Natural killer cell (primary cell): ENCODE results near the gene UBTD1. TPM values are rescaled to one million over a fixed set of nuclear protein-coding genes. Genes with fewer than 3 reads are reported as not detected.

Experiments
- ATAC-seq, 3 donors: fragments of 150-1000 bp in 2 of 3; fragments of 200-7000 bp in 1 of 3; cut with Tn5 transposase; 1 replicate in 1 of 3; 2 replicates in 2 of 3; pipeline ENCODE4 v1.10.0; 2021; ENCODE audit warnings: mild to moderate bottlenecking in 2 of 3, moderate library complexity in 2 of 3
- DNase-seq, 2 donors: peaks; one replicate each; pipeline versions ENCODE4 v3.0.0 to v3.0.0-alpha.2; 2013 to 2021; ENCODE audit warnings: mixed read lengths in 1 of 2
- H3K27ac ChIP-seq: one replicate; pipeline ENCODE4 v1.5.1; 2013; ENCODE audit warnings: mild to moderate bottlenecking, low read length
- H3K27me3 ChIP-seq: one replicate; pipeline ENCODE4 v1.6.1; 2013; ENCODE audit warnings: low read length; ENCODE audit not compliant: control insufficient read depth, insufficient read depth
- H3K36me3 ChIP-seq: one replicate; pipeline ENCODE4 v1.6.1; 2013; ENCODE audit warnings: low read length; ENCODE audit not compliant: control insufficient read depth, insufficient read depth
- H3K4me1 ChIP-seq: one replicate; pipeline ENCODE4 v1.6.1; 2013; ENCODE audit warnings: low read length; ENCODE audit not compliant: control insufficient read depth, insufficient read depth
- H3K4me3 ChIP-seq: one replicate; pipeline ENCODE4 v1.5.1; 2013; ENCODE audit warnings: low read length
- H3K9me3 ChIP-seq: one replicate; pipeline ENCODE4 v1.6.1; 2013; ENCODE audit warnings: low read length; ENCODE audit not compliant: control insufficient read depth, insufficient read depth
- H3K27ac Mint-ChIP-seq, 2 donors: one replicate each; pipeline ENCODE4 v1.8.0; 2022; ENCODE audit warnings: mild to moderate bottlenecking in 2 of 2, mixed read lengths in 2 of 2, moderate library complexity in 1 of 2
- H3K27me3 Mint-ChIP-seq, 2 donors: one replicate each; pipeline ENCODE4 v1.8.0; 2022; ENCODE audit warnings: low read depth in 2 of 2, mixed read lengths in 2 of 2
- H3K36me3 Mint-ChIP-seq: one replicate; pipeline ENCODE4 v1.8.0; 2022; ENCODE audit warnings: mixed read lengths
- H3K4me1 Mint-ChIP-seq, 2 donors: one replicate each; pipeline ENCODE4 v1.8.0; 2022; ENCODE audit warnings: mixed read lengths in 2 of 2
- H3K4me3 Mint-ChIP-seq: one replicate; pipeline ENCODE4 v1.8.0; 2022; ENCODE audit warnings: mild to moderate bottlenecking, moderate library complexity, mixed read lengths
- H3K9me3 Mint-ChIP-seq, 2 donors: one replicate each; pipeline ENCODE4 v1.8.0; 2022; ENCODE audit warnings: mixed read lengths in 2 of 2
- WGBS: methylation state at CpG from one replicate; pipeline ENCODE4 v1.1.7; 2013; ENCODE audit warnings: missing lambda C conversion rate; ENCODE audit not compliant: insufficient coverage; 5-methylcytosine and 5-hydroxymethylcytosine counted together
- intact Hi-C: fragments of 100-400 bp; cut with micrococcal nuclease; formaldehyde crosslinking; loops from one replicate; pipeline ENCODE4 v1.14.2; 2022
- total RNA-seq, 4 donors: library from RNA; stranded (reverse); fragments of 120-200 nt in 1 of 4; gene quantifications; one replicate each; pipeline versions ENCODE4 v1.2.3 to v1.2.4, GENCODE V29; 2013 to 2022
- TF ChIP-seq, protein P1 (sequence below): fragments of 200-600 bp; IDR thresholded peaks from one replicate; pipeline ENCODE4 v1.8.0; 2022; ENCODE audit warnings: antibody characterized with exemption

Gene UBTD1
- total RNA-seq, 3 donors from 2014 or later (not counting 1 experiment from before 2014, with no cell fraction given), result 0.70 to 1.1 (median 0.75) TPM

DNA sequence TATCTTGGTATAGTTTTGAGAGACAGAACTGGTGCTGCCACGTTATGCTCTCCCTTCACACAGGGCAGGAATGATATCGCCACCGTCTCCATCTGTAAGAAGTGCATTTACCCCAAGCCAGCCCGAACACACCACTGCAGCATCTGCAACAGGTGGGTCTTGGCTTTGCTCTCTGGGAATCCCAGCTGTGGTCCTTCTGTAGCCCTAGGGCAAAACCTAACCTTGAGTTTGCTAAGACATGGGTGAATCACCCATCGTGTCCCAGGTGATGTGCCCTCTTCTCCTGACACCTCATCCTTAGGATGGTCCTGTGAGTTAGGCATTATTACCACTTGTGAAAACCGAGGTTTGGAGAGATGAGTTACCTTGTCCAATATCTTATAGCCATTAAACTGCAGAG, 46.4 kb upstream of the UBTD1 start:
- H3K27ac ChIP-seq, result no peak overlapping the region
- peaks cover 24% of the 10 kb centered on the region for H3K36me3 ChIP-seq
- H3K4me3 ChIP-seq, result no peak overlapping the region
- H3K36me3 Mint-ChIP-seq, result no peaks in the 10 kb centered on the region
- intact Hi-C loops, result no loop called here
- no peaks in the 10 kb centered on the region for H3K27me3 ChIP-seq
- no peak overlapping the region for H3K4me3 Mint-ChIP-seq
- DNase-seq (no peak), ATAC-seq (no peak)
- peaks cover 17 to 19% of the 10 kb centered on the region in 2 donors for H3K4me1 Mint-ChIP-seq
- WGBS, result 97% methylated on average over 6 of the region's 6 CpGs
- peaks cover 1% of the 10 kb centered on the region for H3K4me1 ChIP-seq
- TF ChIP-seq, protein P1, sequence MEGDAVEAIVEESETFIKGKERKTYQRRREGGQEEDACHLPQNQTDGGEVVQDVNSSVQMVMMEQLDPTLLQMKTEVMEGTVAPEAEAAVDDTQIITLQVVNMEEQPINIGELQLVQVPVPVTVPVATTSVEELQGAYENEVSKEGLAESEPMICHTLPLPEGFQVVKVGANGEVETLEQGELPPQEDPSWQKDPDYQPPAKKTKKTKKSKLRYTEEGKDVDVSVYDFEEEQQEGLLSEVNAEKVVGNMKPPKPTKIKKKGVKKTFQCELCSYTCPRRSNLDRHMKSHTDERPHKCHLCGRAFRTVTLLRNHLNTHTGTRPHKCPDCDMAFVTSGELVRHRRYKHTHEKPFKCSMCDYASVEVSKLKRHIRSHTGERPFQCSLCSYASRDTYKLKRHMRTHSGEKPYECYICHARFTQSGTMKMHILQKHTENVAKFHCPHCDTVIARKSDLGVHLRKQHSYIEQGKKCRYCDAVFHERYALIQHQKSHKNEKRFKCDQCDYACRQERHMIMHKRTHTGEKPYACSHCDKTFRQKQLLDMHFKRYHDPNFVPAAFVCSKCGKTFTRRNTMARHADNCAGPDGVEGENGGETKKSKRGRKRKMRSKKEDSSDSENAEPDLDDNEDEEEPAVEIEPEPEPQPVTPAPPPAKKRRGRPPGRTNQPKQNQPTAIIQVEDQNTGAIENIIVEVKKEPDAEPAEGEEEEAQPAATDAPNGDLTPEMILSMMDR, result no peak
- H3K27ac Mint-ChIP-seq, result no peak overlapping the region
- no peaks in the 10 kb centered on the region for H3K9me3 Mint-ChIP-seq
- H3K27me3 Mint-ChIP-seq, result no peaks in the 10 kb centered on the region
- no peaks in the 10 kb centered on the region for H3K9me3 ChIP-seq

DNA sequence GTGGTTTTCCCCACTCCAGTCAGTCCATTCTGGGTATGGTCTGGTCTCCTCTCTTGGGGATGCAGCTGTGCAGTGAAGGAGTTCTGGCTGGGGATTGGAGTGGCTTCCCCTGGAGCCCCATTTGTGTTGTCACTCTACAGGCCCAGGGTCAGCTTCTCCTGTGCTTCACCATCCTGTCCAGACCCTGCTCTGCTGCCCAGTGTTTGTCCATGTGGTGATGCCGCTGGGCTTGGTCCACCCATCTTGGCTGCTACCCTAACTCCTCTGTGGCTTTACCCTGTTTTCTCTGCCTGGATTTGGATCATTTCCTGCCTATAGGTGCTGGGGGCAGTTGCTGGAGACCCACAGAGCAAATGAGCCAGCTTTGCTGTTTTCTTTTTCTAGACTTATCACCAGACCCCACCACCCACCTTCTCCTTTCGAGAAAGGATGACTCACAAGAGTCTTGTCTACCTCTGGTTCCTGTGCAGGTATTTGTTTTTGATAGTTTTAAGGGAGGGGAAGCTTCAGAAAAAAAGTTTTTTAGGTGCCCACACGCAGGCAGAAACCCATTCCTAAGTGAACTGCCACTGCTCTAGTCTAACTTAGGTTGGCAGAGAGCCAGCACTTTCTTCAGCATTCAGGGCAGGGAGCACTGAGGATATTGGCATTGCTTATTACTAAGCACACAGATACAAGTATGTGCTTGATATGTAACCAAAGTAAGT, 44.2 kb upstream of the UBTD1 start:
- Mint-ChIP-seq H3K27me3 (no peaks in the 10 kb centered on the region), H3K4me3 (no peak overlapping the region), H3K4me1 (peaks cover 8% of the 10 kb centered on the region in 2 donors), H3K27ac (peak overlapping the region; percentile 5 to 15), H3K36me3 (peaks cover 13% of the 10 kb centered on the region), H3K9me3 (no peaks in the 10 kb centered on the region)
- WGBS, result 83% methylated on average over 2 of the region's 3 CpGs
- H3K36me3 ChIP-seq, result peaks cover 41% of the 10 kb centered on the region
- no peak overlapping the region for H3K27ac ChIP-seq
- no peaks in the 10 kb centered on the region for H3K4me1 ChIP-seq
- no peaks in the 10 kb centered on the region for H3K9me3 ChIP-seq
- intact Hi-C loops, result no loop called here
- H3K4me3 ChIP-seq, result no peak overlapping the region
- peak in 1 of 2 donors; percentile 20 for DNase-seq
- no peak for ATAC-seq
- H3K27me3 ChIP-seq, result no peaks in the 10 kb centered on the region
- TF ChIP-seq, protein P1, result no peak

DNA sequence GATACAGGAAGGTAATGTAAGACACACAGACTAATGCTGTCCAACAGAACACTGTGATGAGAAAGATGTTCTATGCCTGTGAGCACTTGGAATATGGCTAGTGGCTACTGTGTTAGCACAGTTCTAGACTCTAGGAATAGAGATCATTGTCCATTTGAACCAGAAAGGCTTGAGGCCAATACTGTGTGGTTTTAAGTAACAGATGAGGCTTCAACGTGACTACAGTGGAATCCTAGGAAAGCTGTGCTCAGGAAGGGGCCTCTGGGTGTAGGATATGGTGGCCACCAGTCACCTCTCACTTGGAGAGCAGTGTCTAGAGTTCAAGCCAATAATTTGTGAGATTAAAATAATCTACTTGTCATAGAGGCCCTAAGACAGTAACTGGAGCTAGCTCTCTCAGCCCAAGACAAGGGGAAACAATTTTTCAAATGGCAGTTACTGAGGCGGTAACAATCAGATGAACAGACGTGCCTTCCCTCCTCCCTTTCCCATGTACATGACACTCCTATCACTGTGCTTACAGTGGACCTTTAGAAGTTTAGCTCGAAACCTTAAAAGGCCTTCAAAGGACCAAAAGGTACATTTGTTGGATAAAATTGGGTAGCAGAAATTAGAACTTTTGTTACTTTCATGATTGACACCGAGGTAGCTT, 42.6 kb upstream of the UBTD1 start:
- Mint-ChIP-seq H3K27me3 (no peaks in the 10 kb centered on the region), H3K4me3 (no peak overlapping the region), H3K27ac (peak overlapping the region in 1 of 2 donors; percentile 15), H3K4me1 (no peaks in the 10 kb centered on the region), H3K9me3 (no peaks in the 10 kb centered on the region), H3K36me3 (peaks cover 22% of the 10 kb centered on the region)
- DNase-seq, result no peak
- intact Hi-C loops, result no loop called here
- WGBS, result 75% methylated on average over 5 of the region's 5 CpGs
- TF ChIP-seq, protein P1, result no peak
- Histone ChIP-seq H3K9me3 (no peaks in the 10 kb centered on the region), H3K36me3 (peaks cover 56% of the 10 kb centered on the region), H3K4me3 (no peak overlapping the region), H3K27me3 (no peaks in the 10 kb centered on the region), H3K4me1 (no peaks in the 10 kb centered on the region), H3K27ac (no peak overlapping the region)
- no peak for ATAC-seq
